ENCODE measurements around the gene TBCK.

- no peak for TF ChIP-seq TAF1 (IDR thresholded peaks at IDR 0.05; ENCODE audit: low read depth, low read length)
- TF ChIP-seq POLR2AphosphoS5 (IDR thresholded peaks at IDR 0.05; ENCODE audit: low read depth, low read length), result no peak
- no peak for TF ChIP-seq POLR2A (IDR thresholded peaks at IDR 0.05; ENCODE audit: low read depth, low read length)
These were observed 121.2 kb downstream of the TBCK start for GRCh38 chr4:106194801-106195200.
